LoVo (cell line): Measurements from ENCODE around the gene IGLL5.

Experiments used
- DNase-seq: peaks from one replicate; pipeline ENCODE4 v3.0.0-alpha.2; 2016; ENCODE audit warnings: low spot score

IGLL5 gene

DNA sequence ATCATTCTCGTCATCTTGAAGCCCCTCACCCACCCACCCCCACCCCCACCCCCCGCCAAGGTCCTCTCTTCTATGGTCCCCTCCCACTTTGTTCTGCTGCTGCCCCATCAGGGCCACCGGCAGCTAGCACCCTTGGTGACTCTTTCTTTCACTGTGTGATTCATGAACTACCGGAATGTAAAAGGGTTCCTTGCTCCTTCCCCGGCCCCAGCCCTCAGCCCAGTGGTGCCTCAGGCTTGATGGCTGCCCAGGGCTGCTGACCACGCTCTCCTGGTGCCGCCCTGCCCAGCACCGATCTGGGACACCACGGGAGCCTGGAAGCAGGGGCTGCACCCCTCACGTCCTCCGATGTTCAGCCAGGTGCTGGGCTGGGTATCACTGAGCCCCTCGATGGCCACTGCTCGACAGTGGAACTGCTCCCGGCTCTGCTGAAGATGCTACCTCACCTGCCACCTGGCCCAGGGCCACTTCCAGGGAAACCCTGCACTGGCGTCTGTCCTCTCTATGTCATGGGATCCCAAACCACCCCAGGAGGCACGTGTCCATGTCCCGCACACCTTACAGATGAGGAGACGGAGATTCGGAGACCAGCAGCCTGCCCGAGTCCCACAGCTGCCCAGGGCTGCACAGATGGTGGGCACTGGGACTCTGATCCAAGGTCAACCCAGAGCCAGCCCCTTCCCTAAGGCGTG lies 39.7 kb downstream of the IGLL5 start:
- no peak for DNase-seq

DNA sequence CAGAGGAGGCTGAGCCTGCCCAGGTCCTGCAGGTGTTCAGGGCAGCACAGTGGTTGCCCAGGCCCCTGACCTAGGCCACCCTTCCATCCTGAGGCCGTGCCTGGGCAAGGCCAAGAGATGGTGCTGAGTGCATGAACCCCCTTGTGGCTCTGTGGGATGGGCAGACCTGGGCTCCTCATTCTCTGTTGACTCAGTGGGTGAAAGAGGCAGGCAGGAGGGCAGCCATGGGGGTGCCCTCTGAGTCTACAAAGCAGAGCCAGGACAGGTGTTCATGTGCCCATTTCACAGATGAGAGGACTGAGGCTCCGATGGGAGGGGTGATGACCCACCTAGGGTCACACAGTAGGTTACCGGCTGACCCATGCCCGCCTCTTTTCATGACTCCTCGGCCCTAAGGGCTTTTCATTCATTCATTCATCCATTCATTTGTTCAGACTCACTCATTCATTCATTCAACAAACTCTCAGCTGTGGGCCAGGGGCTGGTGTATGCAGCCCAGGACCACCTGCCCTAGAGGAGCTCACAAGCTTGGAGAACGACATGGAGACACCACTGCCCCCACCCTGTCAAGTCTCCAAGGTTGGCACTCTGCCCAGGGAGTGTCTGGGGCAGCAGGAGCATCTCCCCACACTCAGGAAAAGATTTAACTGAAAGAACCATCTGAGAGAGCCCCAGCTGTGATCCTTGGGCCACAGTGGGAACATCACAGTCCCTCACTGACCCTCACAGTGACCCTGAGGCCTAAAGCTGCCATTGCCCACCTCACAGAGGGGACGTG lies 40.5 kb downstream of the IGLL5 start:
- no peak for DNase-seq

DNA sequence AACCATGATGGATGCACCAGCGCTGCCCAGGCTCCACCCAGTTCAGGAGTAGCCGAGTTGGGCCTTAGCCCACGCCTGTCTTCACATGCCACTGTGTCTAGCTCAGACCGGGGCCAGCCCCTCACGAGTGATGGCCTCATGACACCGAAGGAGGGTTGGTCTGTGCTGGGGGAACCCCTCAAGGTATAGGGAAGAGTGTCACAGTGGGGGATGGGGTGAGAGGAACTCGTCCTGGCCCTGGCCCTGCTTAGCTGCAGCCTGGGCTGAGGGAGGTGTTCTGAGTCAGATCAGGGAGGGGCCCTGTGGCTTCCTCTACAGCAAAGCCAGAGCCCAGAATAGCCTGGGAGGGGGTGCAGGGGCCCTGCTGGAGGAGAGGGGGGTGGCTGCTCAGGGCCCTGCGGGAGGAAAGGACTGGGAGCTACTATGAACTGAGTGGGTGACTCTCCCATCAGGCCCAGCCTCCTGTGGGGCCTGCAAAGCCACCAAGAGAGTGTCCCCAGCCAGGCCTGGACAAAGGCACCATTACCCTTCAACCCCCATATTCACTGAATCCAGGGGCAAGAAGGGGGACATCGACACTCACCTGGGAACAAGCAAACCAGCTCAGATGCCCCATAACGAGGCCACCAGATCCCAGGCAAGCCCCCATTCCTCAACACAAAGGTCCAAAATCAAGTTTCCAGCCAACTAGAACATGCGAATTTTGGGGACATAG lies 41.2 kb downstream of the IGLL5 start:
- DNase-seq, result no peak

DNA sequence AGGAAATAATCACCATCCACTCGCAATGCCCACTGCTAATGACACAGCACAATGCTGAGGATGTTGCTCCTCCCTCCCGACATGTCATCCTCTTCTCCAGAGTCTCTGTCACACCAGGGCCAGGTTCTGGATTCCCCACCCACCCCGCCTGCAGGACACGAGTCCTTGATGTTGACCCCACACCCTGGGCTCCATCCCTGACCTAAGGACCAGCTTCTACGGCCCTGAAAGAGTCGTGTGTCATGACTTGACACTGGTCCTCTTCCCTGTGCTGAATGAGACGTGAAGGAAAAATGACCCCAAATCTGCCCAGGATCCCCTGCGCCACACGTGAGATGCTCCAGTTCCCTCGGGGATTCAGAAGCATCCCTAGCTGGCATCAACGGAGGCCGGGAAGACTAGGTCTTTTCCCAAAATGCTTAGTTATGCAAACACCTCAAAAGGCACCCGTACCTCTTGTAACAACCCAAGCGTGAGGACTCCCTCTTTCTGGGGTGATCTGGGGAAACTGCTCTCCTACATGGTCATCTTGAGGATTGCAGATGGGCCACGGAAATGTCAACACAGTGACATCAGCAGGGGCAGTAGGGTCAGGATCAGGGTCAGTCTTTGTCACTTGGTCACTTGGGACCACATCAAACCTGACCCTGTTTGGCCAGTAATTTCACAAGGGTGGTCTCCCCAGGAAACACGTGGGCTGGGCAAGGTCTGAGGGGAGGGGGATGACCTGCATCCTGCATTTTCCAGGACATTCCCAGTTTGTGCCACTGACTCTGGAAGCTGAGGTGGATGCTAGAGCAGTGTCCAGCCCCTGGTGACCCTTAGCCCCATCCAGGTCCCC lies 42.0 kb downstream of the IGLL5 start:
- no peak for DNase-seq

DNA sequence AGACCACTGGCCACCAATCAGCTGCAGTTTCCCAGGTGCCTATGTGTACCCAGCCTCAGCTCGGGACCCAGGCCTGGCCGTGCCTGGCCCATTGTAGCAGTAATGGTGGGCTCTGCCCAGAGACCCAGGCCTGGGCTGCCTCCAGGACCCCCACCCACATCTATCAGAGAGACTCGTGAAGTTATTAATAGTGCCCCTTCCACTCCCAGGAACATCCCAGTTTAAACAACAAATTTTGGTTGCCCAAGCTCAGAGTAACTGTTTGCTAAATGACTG lies 42.5 kb downstream of the IGLL5 start:
- DNase-seq, result no peak

DNA sequence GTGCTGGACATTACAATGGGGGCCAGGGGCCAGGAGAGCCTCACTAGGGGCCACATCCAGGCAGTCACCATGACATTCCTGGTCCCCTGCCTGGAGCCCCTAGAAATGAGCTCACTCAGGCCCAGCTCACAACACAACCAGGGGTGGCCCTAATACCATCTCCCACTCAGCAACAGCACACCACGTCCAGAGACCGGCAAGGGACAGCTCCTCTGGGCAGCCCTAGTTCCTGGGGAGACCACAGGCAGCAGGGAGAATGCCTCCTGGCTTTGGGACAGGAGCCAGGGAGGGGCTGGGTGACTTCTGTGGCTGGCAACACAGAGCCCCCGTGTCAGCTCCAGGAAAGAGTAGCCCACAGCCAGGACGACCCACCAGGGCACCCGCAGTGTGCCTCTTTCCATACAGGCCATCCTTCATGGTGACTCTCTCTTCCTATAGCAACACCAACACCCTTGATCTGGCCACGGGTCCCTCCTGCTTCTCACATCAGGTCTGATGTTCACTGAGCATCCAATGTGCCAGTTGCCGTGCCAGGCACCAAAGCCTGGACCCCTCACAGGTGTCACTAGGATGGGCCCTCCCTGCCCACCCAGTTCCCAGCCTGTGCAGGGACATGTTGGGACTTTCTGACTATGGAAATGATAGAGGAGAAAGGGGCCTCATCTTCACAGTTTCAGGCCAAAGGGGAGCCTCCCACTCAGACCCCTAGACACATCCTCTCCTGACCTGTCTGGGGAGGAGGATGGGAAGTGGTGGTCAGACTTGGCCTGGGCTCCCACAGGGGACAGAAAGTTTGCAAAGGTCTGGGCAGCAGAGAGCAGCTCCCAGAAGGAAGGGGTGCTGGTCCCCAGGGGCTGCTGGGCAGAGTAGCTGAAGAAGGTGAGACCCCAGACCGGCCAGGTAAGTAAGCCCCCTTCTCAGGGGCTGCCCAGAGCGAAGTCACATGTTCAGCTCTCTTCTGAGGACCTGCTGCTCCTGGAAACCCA lies 43.2 kb downstream of the IGLL5 start:
- DNase-seq, result no peak

DNA sequence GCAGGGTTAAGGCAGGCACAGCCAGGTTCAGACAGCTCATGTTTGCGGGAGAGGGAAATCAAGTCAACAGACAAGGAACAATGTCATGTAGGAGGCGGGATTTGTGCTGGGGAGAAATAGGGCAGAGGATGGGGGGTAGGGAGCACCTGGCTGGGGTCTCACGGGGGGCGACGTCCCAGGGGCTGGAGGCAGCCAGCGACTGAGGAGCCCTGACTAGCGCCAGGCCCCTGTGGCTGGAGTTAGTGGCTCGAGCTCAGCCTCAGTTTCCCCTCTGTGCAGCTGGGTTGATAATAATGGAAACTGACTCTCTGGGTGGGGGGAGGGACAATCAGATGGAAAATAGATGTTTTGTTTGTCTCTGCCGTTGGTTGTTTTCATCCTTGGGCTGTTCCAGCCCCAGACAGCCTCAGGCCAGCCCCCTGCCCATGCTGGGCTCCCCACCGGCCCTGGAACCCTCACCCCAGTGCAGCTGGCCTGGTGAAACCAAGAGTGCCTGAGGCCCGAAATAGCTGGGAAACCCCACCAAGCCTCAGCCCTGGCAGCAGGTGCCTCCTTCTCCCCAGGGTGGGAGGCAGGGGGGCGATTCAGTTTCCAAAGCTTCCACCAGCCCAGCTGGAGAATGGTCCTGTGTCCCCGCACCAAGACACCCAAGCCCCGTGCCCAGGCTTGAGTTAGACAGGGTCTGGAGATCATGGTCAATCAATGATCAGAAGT lies 44.1 kb downstream of the IGLL5 start:
- DNase-seq, result no peak

DNA sequence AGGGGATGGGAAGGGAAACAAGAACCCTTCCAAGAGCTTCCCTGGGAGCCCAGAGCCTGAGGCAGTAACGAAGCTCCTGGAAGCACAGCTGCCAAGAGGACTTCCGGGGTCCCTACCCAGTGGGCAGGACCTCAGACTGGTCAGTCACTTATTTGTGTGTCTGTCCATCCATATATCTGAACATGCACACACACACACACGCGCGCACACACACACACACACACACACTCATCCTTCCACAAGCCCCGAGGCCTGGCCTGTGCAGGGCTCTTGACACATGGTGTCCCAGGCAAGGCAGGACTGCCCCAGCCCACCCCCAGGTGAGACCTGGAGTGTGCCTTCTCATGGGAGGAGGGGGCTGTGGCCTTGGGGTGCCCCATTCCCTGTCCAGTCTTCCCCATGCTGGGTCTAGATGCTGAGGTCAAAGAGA lies 44.9 kb downstream of the IGLL5 start:
- DNase-seq, result no peak

DNA sequence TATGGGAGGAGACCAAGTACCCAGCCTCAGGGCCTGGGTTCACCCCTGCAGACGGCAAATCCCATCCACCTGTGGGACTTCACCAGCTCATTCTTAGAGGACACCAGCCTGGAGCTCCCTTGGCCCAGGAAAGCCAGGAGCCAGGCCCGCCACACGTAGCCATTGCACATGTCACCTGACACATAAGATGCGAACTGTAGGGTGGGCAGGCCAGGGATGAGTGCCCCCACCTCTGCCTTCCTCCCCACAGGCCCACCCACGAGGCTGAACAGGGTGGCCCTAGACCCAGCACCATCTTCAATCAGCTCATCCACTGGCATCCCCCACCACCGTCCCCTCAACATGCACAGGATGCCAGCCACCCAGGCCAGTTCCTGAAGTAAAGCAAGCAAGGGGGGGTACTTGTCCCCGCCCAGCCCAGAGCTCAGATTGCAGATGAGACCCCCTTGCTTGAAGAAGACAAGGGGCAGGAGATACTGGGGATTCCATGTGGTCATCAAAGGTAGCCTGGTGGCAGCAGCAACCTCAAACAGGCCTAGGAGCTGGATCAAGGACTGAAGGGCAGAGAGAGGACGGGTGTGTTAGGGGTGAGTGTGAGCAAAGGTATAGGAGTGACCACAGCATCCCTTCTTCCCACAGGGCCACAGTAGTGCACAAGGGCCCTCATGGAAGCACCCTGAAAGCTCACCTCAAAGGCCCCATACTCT lies 45.6 kb downstream of the IGLL5 start:
- DNase-seq, result no peak

DNA sequence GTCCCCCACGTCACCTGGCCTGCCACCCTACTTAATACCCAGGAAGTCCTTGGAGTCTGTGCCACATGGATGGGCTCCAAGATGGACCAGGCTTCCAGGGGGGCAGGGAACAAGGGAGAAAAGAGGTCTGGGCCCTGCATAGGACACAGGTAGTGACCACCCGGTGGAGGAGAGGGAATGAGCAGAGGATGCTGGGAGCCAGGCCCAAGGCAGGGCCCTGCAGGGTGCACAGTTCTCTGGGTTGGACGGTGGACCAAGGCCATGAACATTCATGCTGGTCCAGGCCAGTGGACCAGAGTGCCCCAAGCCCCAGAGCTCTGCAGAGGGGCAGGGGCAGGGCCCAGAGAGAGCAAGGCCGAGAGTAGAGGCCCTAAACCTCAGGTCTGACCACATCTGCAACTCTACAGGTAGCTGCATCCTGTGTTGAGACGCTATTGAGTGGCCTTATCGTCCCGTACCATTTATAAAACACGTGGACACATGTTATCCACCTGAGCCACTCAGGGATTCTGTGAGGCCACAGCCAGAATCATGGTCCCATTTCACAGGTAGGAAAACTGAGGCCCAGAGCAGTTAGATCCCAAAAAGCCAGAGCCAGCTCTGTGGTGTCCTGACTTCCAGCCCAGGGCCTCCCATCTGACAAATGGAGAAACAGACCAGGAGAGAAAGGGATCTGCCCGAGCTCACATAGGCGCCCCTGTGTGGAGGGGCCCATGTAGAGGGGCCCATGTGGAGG lies 46.4 kb downstream of the IGLL5 start:
- DNase-seq, result no peak

DNA sequence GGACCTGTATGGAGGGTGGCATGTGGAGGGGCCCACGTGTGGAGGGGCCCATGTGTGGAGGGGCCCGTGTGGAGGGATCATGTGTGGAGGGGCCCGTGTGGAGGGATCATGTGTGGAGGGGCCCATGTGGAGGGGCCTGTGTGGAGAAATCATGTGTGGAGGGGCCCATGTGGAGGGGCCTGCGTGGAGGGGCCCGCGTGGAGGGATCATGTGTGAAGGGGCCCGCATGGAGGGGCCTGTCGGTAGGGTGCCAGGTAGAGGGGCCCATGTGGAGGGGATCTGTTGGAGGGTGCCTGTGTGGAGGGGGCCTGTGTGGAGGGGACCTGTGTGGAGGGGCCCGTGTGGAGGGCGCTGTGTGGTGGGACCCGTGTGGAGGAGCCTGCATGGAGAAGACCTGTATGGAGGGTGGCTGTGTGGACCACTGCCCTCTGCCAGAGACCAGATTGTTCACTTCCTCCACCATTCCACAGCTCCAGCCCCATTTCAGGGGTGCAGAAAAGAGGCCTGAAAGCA lies 47.0 kb downstream of the IGLL5 start:
- DNase-seq, result no peak

DNA sequence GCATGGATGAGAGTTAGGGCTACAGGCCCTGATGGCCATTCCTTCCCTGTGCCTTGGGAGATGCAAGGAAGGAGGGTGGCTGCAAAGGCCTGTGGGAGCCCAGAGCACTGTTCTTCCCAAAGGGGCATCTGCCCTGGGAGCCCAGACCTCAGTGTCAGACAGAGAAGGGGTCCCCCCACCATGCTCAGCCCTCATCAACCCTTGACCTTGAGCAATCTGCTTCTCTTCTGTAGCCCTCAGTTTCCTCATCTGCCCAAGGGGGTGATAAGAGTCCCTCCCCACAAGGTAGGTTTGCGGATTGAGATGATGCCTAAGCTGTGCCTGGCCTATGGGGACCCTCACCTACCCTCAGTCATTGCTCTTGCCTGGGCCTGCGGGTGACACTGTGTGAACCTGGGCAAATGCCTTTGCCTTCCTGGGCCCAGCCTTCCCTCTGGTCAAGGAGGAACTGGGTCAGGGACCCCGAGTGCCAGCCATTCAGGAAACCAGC lies 47.5 kb downstream of the IGLL5 start:
- no peak for DNase-seq

DNA sequence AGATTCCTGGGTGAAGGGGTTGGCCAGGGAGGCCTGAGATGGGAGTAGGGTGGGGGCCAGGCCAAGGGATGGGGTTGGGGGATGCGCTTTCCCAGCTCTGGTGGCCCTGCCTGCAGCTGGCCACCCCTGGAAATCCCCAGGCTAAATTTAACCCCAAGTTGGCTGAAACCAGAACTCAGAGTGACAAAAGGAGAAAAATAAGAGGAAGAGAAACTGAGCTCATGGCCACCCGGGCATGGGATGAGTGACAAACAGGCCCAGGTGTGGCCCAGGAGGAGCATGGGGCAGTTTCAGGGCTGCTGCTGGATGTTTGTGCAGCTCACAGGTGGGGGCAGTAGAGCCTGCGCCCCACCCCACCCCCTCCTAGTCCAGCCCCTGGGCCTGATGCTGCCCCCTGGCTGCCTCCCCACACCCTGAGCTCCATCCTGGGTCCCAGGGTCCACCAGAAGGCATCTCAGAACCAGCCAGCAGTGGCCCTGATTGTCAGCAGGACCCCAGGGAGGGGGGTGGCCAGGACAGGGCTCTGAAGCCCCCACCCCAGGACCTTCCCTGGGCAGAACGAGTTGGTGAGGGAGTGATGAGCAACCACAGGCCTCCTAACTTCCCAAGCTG lies 48.0 kb downstream of the IGLL5 start:
- DNase-seq, result no peak

DNA sequence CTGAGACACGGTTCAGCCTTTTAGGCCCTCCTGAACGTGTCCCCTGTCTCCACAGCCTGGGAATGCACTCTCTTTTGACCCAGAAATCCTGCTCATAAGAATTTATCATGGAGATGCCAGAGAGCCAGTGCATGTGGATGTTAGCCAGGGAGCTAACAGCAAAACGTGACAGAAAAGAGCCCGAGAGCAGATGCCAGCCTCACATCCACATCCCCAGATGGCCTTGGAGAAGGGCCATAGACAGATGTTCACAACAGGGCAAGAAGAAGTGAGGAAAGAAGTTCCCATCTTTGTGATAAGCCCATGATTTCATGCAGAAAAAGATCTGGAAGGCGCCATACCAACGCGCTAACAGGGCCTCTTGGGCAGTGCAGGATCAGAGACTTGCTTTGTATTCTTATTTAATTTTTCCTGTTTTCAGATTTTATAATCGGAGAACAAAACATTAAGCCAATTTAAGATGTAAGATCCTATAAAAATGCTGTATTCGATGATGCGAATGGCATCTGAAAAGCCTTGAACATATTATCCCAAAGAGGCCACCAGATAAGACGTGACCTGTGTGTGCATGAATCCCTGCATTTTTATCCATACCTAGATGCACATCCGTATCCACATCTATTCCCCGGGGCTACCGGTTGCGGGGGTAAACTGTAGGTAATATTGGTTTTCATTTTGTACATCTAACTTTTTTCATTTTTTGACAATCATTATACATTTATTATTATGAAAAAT lies 48.7 kb downstream of the IGLL5 start:
- no peak for DNase-seq

DNA sequence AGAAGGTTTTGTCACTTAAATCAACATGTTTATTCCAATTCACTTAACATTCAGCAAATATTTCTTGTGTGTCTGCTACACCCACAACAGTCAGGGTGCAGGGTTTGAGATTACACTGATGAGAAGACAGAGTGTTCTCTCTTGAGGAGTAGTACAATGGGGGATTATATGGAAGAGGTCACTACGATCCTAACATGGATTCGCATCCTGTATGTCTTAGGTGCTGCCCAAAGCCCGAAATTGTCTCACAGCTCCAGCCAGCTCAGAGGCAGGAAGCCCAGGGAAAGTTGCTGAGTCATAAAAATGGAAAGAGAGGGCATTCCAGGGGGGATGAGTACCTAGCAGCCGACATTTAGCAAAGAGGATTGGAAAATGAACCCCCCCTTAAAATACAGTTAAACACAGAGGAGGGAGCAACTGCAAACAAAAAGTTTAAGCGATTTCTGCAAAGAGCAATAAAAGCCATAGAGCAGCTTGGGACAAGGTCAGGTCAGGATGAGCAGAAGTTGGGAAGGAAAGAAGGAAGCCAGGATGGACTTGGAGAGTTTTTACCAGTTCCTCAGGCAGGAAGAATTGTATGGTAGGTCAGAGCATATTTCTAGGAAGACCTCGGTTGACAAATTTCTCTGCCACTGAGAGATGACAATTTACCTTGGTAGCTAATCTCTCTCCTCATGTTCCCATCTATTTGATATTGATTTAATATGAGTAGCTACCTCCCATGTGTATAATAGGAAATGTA lies 49.5 kb downstream of the IGLL5 start:
- no peak for DNase-seq

DNA sequence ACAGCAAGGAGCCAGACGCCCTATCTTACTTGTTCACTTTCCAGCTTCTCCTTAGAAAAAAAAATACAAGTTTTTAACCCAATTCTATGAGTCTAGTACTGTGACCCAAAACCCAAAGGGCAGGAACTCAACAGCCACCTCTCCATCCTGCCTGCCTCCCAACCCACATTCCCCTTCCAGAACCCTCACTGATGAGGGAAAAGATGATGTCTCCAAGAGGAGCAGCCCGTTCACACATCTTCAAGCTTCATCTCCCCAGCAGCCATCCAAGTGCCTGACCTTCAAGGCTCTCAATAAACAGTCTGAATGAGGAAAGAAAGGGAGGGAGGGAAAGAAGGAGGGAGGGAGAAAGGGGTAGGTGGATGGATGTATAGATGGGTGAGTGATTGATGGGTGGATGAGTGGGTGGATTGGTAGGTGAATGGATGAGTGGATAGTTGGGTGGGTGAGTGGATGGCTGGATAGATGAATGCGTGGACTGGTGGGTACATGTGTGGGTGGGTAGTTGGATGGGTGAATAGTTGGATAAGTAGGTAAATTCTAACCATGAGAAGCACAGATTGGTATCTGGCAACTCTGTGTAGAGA lies 50.4 kb downstream of the IGLL5 start:
- DNase-seq, result no peak
